Colon (tissue), 2 donors: Measurements from ENCODE around the gene HOXB3.

ENCODE experiments used
- FAIRE-seq: peaks from 2 replicates; lab custom pipeline; 2012; peaks lifted over from hg19 to GRCh38; lab: Jason Lieb, UNC
- donor health status: control.
- donor health status: control.

HOXB3 gene

GRCh38 chr17:48556576-48557401 is 33.3 kb downstream of the HOXB3 start:
- no peak for FAIRE-seq

- no peak for FAIRE-seq
Measured at GRCh38 chr17:48556229-48556575, 33.8 kb downstream of the HOXB3 start.

- FAIRE-seq, result no peak
Measured at GRCh38 chr17:48555258-48556228, 34.5 kb downstream of the HOXB3 start.

GRCh38 chr17:48554412-48555257 is 35.4 kb downstream of the HOXB3 start:
- FAIRE-seq, result no peak

- FAIRE-seq, result no peak
Measured at GRCh38 chr17:48553826-48554225, 36.2 kb downstream of the HOXB3 start.

GRCh38 chr17:48553190-48553547 is 36.9 kb downstream of the HOXB3 start:
- FAIRE-seq, result no peak

- no peak for FAIRE-seq
Measured at GRCh38 chr17:48552466-48553189, 37.4 kb downstream of the HOXB3 start.

DNA sequence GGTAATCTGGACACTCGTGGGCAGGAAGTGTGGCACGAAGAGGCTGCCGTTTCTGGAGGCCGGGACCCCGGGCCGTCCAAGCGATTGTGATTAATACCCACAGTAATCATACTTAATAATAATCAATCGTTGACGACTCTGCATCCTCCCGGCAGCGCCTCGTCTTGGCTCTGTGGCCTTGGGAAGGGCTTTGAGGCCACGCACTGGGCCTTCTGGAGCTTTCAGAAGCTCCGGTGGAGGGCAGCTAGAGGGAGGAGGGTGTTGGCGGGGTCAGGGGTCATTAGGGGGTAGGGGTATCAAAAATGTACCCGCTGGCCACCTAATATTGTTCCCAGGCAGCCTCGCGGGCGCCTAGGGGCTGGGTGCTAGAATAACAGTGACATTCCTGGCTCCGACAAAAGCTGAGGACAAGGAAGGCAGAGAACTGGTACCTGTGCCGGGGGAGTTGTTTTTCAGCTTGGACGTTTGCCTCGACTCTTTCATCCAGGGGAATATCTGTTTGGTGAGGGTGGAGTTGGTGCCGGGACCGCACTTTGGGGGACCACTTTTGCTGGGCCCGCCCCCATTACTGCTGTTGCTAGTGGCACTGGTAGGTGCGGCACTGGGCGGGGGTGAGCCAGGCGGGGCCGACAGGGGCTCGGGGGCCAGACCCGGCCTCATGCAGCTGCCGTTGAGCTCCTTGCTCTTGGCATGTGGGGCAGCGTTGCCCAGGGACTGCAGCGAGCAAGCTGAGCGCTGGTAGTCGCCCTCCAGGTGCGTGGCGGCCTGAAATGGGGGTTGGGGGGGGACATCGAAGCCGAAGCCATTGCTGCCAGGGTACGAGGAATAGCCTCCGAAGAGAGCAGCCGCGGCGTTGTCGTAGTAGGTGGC is 38.2 kb downstream of the HOXB3 start:
- FAIRE-seq, result no peak

GRCh38 chr17:48551214-48551555 is 38.9 kb downstream of the HOXB3 start:
- no peak for FAIRE-seq

DNA sequence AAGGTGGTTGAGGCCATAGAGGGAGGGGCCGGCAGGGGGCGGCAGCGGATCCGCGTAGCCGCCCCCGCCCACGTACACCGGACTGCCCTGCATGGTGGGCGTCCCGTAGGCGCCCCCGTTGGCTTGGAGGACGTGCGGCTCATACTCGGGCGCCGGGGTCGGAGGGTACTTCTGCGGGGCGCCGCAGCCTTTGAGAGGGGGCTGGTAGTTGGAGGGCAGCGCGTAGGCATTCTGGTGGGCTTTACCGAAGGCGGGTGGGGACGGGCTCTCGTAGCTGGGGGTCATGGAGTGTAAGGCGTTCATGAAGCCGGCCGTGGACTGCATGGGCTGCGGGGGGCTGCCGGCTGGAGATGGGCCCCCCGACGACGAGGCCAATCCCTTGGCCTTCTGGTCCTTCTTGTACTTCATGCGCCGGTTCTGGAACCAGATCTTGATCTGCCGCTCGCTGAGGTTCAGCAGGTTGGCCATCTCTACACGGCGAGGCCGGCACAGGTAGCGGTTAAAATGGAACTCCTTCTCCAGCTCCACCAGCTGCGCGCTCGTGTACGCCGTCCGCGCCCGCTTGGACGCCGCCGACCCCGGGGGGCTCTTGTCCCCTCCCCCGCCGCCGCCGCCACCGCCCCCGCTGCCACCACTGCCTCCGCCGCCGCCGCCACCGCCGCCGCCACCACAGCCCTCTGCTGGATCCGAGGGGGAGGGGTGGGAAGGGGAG is 39.4 kb downstream of the HOXB3 start:
- no peak for FAIRE-seq

- no peak for FAIRE-seq
Measured at GRCh38 chr17:48549914-48550501, 40.0 kb downstream of the HOXB3 start.

GRCh38 chr17:48549281-48549630 is 40.8 kb downstream of the HOXB3 start:
- FAIRE-seq, result no peak

DNA sequence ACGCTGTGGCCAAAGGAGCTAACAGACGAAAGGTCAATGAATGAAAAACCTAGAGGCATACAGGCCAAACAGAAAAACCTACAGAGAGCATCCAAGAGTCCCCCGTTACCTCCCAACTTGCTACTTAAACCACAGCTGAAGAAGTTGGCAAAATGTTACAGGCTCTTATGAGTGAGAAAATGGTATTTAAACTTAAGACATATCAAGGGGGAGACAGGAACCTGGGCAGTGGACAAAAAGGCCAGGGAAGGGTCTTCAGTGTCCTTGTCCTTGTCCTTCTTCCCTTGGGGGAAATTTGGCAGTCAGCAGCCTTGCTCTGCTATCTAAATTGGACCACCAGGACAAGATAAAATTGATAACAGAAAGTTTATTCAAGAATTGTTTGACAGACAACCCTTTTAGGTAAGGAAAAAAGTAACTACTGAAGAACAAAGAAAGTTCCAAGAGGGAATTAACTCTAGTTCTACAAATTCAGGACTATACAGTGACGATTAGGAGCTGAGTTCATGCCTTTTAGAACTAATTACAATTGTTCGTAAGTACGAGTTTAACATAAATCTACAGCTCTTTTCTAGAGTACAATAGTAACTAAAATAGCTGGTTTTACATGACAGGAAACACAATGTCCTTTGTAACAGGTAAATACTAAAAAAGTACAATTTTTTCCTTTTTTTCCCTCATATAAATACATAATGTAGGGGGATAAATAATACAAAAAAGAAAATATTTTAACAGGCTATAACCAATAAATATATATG is 41.3 kb downstream of the HOXB3 start:
- no peak for FAIRE-seq

DNA sequence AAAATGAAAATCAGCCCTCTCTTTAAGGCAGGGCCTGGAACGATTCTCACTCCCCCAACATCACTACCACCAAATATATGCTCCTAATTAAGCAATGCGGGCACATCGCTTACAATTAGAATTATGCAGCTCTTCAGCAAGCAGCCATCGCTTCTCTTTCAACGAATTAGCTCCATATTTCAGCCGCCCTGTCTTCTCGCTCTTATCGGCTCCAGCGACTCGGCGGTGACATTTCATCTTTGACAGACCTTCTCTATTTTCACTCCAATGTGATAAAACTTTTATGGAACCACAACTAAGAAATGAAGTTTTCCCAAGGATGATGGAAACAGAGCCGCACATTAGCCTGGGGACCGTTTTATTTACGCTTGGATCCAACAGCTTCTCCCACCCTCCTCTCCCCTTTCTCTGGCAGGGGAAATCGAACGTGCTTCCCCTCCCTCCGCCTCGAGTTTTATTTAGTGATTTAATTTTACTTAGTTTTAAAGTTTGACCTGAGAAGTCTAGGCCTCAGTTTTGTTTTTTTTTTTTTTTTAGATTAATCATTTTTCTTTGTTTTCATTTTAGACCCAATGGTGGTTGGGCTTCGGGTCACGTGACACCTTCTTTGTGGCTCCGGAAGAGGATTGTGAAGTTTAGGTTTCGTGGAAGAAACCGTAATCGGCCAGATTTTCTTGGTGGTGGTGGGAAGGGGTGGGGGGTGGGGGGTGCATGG is 42.1 kb downstream of the HOXB3 start:
- no peak for FAIRE-seq

DNA sequence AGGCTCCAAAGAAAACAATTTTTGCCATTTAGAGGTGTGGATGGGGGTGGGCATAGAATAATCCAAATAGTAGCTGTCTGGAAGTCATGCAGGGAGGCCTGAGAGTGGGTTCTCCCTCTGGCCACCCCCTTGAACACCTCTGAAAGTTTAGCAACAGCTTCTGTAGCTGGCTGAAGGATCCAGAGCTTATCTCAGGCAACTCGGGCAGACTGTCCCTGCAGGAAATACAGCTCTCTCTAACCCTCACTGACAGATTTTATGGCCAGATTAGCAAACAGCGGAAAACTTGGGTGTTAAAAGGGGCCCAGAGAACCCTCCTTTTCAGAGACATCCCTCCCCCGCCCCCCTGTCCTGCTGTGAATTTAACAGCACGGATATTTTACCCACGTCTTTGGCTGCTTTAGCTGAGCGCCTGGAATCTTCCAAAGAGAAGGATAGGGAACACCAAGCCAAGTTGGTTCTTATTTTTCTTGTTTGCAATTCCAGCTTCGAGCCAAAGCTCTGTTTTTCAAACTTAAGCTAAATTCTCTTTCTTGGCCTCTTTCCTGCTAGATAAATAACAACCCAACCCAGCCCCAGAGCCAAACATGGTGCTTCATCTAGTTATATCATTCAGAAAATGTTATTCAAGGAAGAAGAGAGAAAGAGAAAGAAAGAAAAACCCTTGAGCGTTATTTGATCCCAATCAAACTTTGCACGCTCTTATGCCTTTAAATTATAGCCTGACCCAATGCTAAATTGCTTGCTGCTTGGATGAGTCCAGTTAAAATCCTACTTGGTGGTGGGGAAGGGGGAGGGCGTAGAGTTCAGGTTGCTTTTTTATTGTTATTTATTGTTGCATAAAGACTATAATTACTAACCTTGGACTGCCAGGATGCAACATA is 42.9 kb downstream of the HOXB3 start:
- FAIRE-seq, result peak; percentile 14

- FAIRE-seq, result no peak
Measured at GRCh38 chr17:48546137-48546923, 43.7 kb downstream of the HOXB3 start.

DNA sequence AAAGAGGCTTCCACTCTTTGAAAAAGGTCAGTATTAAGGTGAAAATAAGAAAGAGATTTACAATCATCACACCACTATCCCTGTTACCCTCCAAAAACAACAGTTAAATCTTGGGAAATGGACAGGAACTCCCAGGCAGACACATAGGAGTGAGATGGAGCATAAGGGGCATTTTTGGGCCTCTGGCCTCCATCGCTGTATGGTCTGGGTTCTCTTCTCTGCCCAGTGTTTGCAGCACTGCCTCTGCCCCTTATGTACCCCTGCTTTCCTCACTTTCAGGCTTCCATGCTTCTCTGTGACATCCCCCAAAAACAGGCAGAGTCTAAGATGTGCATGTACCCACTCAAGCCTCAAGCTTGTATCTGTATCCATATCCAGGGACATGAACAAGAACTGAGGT is 44.5 kb downstream of the HOXB3 start:
- FAIRE-seq, result no peak
